Mesothelial cell of epicardium (in vitro differentiated cells): Measurements from ENCODE around the gene KRTAP9-8. TPM values are rescaled to one million over a fixed set of nuclear protein-coding genes. Genes with fewer than 3 reads are reported as not detected.
"Not testable (repeated sequence)": the region's sequence is repeated elsewhere in the genome, so short reads cannot be mapped to it uniquely, and the experiment has no call there.

ENCODE experiments used
- DNase-seq, 2 experiments: peaks; one replicate each; pipeline ENCODE4 v3.0.0; 2021; ENCODE audit warnings: low spot score in 2 of 2; ENCODE audit not compliant: unreplicated experiment in 2 of 2
- H3K27ac Mint-ChIP-seq: 2 replicates; pipeline ENCODE4 v1.8.0; 2021; ENCODE audit warnings: mixed read lengths
- H3K27me3 Mint-ChIP-seq: 2 replicates; pipeline ENCODE4 v1.8.0; 2021; ENCODE audit warnings: low read depth, mixed read lengths
- H3K36me3 Mint-ChIP-seq: 2 replicates; pipeline ENCODE4 v1.8.0; 2021; ENCODE audit warnings: mixed read lengths
- H3K4me1 Mint-ChIP-seq: 2 replicates; pipeline ENCODE4 v1.8.0; 2021; ENCODE audit warnings: mixed read lengths
- H3K4me3 Mint-ChIP-seq: 2 replicates; pipeline ENCODE4 v1.8.0; 2021; ENCODE audit warnings: mild to moderate bottlenecking, moderate library complexity, mixed read lengths
- H3K9me3 Mint-ChIP-seq: 2 replicates; pipeline ENCODE4 v1.8.0; 2021; ENCODE audit warnings: mixed read lengths
- CTCF ChIP-seq: fragments of 200-600 bp; sonication (generic); IDR thresholded peaks from one replicate; pipeline ENCODE4 v1.5.0; 2021; ENCODE audit warnings: antibody characterized with exemption; ENCODE audit not compliant: unreplicated experiment
- total RNA-seq: library from RNA; stranded (reverse); gene quantifications from 3 replicates; pipeline ENCODE4 v1.2.1, GENCODE V29; 2021

Gene KRTAP9-8
- total RNA-seq = not detected in 3 replicates

GRCh38 chr17:41237949-41238437 is at the start of gene KRTAP9-8:
Gene KRTAP9-8, plus strand, starts transcription at chr17:41237999. Its CDS starts 53 bp downstream, at chr17:41238052.
- H3K4me1 Mint-ChIP-seq, H3K36me3 Mint-ChIP-seq, H3K4me3 Mint-ChIP-seq, DNase-seq, H3K27ac Mint-ChIP-seq: not testable (repeated sequence)
- Mint-ChIP-seq H3K9me3 (peaks cover 23% of the 10 kb centered on the region), H3K27me3 (peaks cover 24% of the 10 kb centered on the region)

- not testable (repeated sequence) for H3K4me1 Mint-ChIP-seq, H3K27ac Mint-ChIP-seq, H3K36me3 Mint-ChIP-seq, H3K4me3 Mint-ChIP-seq, DNase-seq
- Mint-ChIP-seq H3K27me3 (peaks cover 10% of the 10 kb centered on the region), H3K9me3 (peaks cover 11% of the 10 kb centered on the region)
Measured at GRCh38 chr17:41189837-41190318, 47.9 kb upstream of the KRTAP9-8 start, which contains the start of gene KRTAP9-1. Gene KRTAP9-1, plus strand, starts transcription at chr17:41189887. Its CDS starts 0 bp downstream, at chr17:41189887.

- no peaks in the 10 kb centered on the region for H3K36me3 Mint-ChIP-seq
- no peaks in the 10 kb centered on the region for H3K4me1 Mint-ChIP-seq
- DNase-seq = no peak
- peaks cover 11% of the 10 kb centered on the region for H3K9me3 Mint-ChIP-seq
- peaks cover 10% of the 10 kb centered on the region for H3K27me3 Mint-ChIP-seq
- H3K4me3 Mint-ChIP-seq = no peak overlapping the region
- no peak overlapping the region for H3K27ac Mint-ChIP-seq
- no peak for TF ChIP-seq CTCF
Measured at GRCh38 chr17:41190328-41190727, 47.5 kb upstream of the KRTAP9-8 start.

- Mint-ChIP-seq H3K27me3 (peaks cover 2% of the 10 kb centered on the region), H3K9me3 (peaks cover 19% of the 10 kb centered on the region), H3K4me1 (no peaks in the 10 kb centered on the region), H3K36me3 (peaks cover 4% of the 10 kb centered on the region), H3K27ac (no peak overlapping the region), H3K4me3 (no peak overlapping the region)
- no peak for TF ChIP-seq CTCF
- DNase-seq = no peak
Measured at GRCh38 chr17:41196068-41196467, 41.7 kb upstream of the KRTAP9-8 start.

GRCh38 chr17:41199421-41200078 is 38.2 kb upstream of the KRTAP9-8 start:
- Mint-ChIP-seq H3K27me3 (peaks cover 2% of the 10 kb centered on the region), H3K4me3 (no peak overlapping the region), H3K36me3 (peaks cover 4% of the 10 kb centered on the region), H3K9me3 (peaks cover 11% of the 10 kb centered on the region), H3K27ac (no peak overlapping the region), H3K4me1 (no peaks in the 10 kb centered on the region)
- no peak for DNase-seq
- no peak for TF ChIP-seq CTCF

- no peak for DNase-seq
- Mint-ChIP-seq H3K27ac (no peak overlapping the region), H3K9me3 (peaks cover 23% of the 10 kb centered on the region), H3K4me1 (no peaks in the 10 kb centered on the region), H3K36me3 (no peaks in the 10 kb centered on the region), H3K27me3 (no peaks in the 10 kb centered on the region), H3K4me3 (no peak overlapping the region)
- no peak for TF ChIP-seq CTCF
Measured at GRCh38 chr17:41211845-41212466, 25.8 kb upstream of the KRTAP9-8 start.
